Ramos (cell line): ENCODE results near the gene PNPLA4.

Source experiments
- in situ Hi-C: fragments of 300-500 bp; cut with MboI; formaldehyde crosslinking; loops from one replicate; pipeline ENCODE4 v1.14.3; 2022; ENCODE audit warnings: low sequenced_read_pairs; ENCODE audit not compliant: unreplicated experiment

PNPLA4 gene

GRCh38 chrX:7927259-7928167, at the start of gene PNPLA4:
PNPLA4 (minus strand) TSS chrX:7927413; CDS start chrX:7926119, 1,294 bp downstream.
- in situ Hi-C loops, result no loop called here

DNA sequence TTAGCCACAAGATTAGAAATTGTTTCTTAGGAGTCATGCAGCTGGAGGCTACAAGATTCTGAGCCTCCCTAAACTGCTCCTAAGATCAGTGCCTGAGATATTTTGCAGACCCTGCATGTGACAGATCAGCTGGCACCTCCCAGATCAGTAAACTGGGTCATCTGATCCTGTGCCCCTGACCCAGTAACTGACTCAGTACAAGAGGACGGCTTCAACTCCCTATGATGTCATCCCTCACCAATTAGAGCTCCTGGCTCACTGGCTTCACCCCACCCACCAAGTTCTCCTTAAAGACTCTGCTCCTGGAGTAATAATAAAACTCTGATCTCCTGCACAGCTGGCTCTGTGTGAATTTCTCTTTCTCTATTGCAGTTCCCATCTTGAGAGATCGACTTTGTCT, 45.4 kb upstream of the PNPLA4 start:
- in situ Hi-C loops, result no loop called here

GRCh38 chrX:7970428-7970827, 43.2 kb upstream of the PNPLA4 start:
- in situ Hi-C loops, result no loop called here

GRCh38 chrX:7965436-7965835, 38.2 kb upstream of the PNPLA4 start:
- in situ Hi-C loops, result no loop called here

DNA sequence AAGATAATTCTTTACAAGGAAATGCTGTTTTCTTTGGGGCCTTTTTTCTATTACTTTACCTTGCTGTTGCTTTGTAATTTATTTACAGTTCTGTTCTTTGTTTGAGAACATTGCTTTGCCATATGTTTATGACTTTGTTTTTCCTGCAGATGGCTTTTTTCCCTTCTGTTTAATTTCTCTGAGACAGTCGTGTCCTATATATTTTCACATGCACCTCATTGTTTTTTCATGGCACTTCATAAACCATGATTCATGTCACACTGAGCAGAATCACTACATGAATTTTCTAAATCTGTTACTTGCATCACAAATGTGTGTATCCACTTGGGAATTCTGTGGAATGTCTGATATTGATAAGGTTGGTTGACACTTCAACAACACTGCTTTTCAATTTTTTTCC, 33.0 kb upstream of the PNPLA4 start:
- in situ Hi-C loops, result no loop called here

GRCh38 chrX:7953446-7953845, 26.2 kb upstream of the PNPLA4 start:
- in situ Hi-C loops, result no loop called here

DNA sequence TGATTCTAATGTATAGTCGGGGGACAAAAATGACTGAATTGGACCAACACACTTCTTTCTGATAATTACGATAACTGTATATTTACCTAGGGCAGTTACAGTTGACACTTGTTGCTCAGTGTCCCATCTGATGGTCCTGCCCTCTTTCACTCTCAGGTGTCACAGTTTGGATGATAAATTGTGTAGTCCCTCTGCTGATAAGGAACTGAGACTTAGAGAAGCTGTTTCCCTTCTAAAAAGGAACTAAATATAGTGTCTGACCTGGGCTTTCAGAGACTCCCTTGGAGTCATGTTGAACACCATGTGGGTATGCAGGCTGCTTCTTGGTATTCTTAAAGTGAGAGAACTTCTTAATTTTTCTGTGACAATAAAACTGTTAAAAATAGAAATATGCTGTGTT, 23.7 kb upstream of the PNPLA4 start:
- in situ Hi-C loops, result no loop called here

GRCh38 chrX:7948483-7948882, 21.3 kb upstream of the PNPLA4 start:
- in situ Hi-C loops, result no loop called here

DNA sequence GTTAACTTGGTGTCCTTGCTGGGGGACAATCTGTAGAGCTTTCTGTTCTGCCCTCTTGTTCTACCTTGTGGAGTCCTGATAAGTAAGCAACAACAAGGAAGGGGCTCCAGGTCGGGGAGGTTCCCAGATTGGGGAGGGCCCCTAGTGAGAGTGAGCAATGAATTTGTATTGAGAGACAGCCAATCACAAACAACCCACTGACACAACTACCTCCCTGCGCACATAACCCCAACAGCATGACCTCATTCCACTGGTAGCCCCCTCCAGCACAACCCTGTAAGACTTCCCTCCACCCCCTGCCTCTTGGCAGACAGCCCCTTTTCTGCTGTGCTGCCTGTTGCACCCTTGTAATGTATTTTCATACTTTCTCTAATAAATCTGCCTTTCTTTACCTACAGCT, 19.7 kb upstream of the PNPLA4 start:
- in situ Hi-C loops, result no loop called here

GRCh38 chrX:7943600-7944245, 16.5 kb upstream of the PNPLA4 start:
- in situ Hi-C loops, result no loop called here

DNA sequence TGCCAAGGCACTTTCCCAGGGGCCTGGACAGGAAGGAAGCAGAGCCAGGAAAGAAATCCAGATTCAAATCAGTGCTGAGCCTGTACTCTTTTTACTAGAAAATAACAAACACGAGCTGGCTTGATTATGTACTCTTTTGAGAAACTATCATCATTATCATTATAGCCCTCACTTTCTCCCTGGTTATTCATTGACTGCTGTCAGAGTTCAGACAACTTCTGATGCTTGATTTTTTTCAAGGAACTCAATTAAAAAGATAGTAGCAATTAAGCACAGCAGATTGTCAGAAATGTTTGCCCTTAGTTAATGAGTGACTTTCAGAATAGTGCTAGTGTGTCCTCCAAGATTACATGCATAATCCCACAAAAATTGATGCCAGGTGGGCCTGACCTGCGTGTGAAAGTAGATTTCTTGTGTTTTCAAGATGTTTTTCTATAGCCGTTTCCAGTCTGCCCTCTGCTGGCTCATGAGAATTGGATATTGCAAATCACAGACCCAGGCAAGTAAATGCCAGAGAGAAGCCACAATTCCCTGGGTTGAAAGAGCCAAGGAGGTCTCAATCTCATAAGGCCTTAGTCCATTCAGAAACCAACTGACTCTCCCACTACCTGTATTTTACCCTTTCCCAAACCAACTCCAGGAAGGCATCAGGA, 14.3 kb upstream of the PNPLA4 start:
- in situ Hi-C loops, result no loop called here

DNA sequence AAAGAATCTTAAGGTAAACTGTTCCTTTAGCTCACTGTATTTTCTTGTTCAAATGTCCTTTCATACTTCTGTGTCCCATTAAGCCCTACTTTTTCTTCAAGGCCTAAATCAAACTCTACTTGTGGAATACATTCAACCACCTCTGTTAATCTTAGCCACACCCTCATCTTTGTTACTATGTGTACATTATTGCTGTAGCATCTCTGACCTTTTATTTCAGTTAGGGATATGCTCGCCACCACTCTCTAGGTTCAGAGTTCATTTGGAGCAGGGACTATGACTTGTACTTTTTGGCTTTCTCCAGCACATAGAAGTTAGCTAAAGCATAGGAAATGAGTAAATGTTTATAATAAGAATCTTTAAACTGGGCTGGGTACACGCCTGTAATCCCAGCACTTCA, 6.8 kb upstream of the PNPLA4 start:
- in situ Hi-C loops, result no loop called here

- in situ Hi-C loops, result no loop called here
Measured at GRCh38 chrX:7926914-7927258, 327 bp downstream of the PNPLA4 start.

GRCh38 chrX:7926501-7926900, 712 bp downstream of the PNPLA4 start:
- in situ Hi-C loops, result no loop called here

GRCh38 chrX:7925867-7926472, 1.2 kb downstream of the PNPLA4 start:
- in situ Hi-C loops, result no loop called here

DNA sequence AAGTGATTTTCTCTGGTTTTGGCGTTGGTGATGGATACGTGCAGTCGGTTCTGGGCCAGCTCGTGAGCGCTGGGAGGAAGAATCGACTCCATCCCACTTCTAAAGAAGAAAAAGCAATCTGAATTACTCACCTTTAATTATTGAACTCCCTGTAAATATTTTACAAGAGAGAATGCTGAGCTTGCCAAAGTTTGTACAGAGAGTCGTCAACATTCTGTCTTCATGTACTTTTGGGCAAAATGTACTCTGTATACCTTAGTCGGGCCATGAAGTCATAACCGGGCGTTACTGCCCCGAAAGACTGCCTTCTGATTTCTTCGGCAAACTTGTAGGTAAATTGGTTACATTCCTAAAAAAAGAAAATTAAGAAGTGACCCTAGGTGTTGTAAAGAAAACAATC, 5.5 kb downstream of the PNPLA4 start:
- in situ Hi-C loops, result no loop called here

GRCh38 chrX:7908821-7909220, 18.4 kb downstream of the PNPLA4 start:
- in situ Hi-C loops, result no loop called here

DNA sequence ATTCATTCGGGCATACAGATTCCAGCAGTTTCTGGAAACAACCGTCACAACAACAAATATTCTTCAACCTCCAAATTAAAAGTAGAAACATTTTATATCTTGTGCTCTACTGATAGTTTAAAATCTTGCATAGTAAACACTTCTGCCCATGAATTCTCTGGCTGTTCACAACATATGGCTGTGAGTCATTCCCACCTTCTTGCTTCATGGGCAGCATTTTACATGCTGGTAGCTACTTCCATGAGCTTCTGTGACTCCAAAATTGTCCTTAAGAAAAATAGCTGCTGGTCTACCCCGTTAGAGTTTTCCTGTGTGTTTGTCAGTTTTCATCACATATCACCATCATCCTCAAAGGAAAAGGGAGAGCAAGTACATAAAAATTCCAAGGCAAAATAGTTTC, 22.7 kb downstream of the PNPLA4 start:
- in situ Hi-C loops, result no loop called here

- in situ Hi-C loops, result no loop called here
Measured at GRCh38 chrX:7891928-7892327, 35.3 kb downstream of the PNPLA4 start.

- in situ Hi-C loops, result no loop called here
Measured at GRCh38 chrX:7889680-7890079, 37.5 kb downstream of the PNPLA4 start.

GRCh38 chrX:7889135-7889534, 38.1 kb downstream of the PNPLA4 start:
- in situ Hi-C loops, result no loop called here
